GM19099 (cell line): ENCODE data around the gene CKAP2.

ENCODE experiments used
- POLR2A ChIP-seq: IDR thresholded peaks from 3 replicates; pipeline ENCODE4 v1.6.1; 2011; ENCODE audit warnings: low read depth; ENCODE audit not compliant: insufficient read length; ENCODE audit errors: extremely low read depth

The CKAP2 gene

GRCh38 chr13:52450793-52451116 lies 4.5 kb upstream of the CKAP2 start:
- no peak for TF ChIP-seq POLR2A

- TF ChIP-seq POLR2A = no peak
Observed at GRCh38 chr13:52451135-52451804, 4.0 kb upstream of the CKAP2 start.

DNA sequence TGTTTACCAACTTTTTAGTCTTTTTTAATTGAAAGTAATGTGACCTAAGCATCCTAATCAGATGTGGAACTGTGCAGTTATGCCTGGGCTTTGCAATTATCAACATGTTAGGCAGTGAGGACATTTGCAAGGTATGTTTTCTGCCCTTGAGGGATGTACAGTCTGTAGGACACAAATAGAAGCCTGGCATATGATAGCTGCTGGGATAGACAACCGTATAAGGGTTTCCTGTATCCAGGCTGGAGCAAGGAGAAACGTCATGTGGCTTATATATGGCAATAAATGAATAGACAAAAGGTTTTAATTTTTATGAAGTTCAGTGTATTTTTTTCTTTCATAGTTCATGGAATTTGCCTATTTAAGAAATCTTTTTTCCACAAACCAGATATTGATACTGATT lies 2.8 kb upstream of the CKAP2 start:
- no peak for TF ChIP-seq POLR2A

- peak; percentile 28 for TF ChIP-seq POLR2A
Observed at GRCh38 chr13:52454459-52454819, 839 bp upstream of the CKAP2 start.

DNA sequence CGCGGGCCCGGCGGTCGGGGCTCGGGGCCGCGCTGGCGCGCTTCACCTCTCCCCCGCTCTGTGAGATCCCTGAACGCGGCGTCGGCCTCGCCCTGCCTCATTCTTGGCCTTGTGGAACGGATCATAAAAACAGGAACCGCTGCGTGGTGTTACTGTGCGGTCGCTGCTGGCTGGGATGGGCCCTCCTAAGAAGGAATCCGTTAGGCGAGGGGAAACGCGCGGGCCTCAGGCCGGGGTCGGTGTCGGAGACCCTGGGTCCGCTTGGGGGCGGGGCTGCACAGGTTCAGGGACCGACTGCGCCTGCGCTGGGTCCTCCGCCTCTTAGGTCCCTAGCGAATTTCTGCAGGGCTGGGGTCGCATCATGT lies 381 bp downstream of the CKAP2 start:
- no peak for TF ChIP-seq POLR2A

DNA sequence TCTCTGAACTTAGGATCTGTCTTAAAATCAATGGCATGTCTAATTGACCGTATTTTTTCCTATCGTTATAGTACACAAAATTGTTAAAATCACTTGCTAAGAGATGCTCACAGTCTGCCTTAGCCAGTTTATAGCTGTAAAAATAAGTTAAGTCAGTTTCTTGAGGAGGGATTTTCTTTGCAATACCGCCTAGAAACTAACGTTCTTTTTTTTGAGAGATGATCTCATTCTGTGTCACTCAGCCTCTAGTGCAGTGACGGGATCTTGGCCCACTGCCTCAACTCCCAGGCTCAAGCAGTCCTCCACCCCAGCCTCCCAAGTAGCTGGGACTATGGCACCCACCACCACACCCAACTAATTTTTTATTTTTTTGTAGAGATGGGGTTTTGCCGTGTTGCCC lies 4.4 kb downstream of the CKAP2 start:
- no peak for TF ChIP-seq POLR2A

- no peak for TF ChIP-seq POLR2A
Observed at GRCh38 chr13:52461265-52461664, 6.0 kb downstream of the CKAP2 start.

DNA sequence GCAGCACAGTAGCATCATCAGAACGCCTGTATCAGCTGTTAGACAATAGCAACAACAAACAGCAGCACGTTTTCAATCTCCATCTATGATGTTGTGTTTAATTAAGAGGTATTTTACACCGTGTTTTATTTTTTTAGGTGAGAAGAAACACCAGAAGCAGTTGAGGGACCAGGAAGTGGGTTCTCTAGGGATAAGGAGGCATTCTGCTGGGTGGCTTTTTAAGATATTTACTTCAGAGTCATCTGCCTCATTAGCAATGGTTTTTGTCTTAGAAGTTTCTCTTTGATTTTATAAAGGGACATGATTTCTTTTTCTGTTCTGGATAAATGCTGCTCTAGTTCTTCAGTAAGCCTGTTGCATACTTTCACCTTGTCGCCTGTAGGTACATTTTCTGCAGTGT lies 8.2 kb downstream of the CKAP2 start:
- TF ChIP-seq POLR2A = no peak
